GM19099 (cell line): Measurements from ENCODE around the gene B3GAT3.

Experiments
- POLR2A ChIP-seq: IDR thresholded peaks from 3 replicates; pipeline ENCODE4 v1.6.1; 2011; ENCODE audit warnings: low read depth; ENCODE audit not compliant: insufficient read length; ENCODE audit errors: extremely low read depth

The B3GAT3 gene

DNA sequence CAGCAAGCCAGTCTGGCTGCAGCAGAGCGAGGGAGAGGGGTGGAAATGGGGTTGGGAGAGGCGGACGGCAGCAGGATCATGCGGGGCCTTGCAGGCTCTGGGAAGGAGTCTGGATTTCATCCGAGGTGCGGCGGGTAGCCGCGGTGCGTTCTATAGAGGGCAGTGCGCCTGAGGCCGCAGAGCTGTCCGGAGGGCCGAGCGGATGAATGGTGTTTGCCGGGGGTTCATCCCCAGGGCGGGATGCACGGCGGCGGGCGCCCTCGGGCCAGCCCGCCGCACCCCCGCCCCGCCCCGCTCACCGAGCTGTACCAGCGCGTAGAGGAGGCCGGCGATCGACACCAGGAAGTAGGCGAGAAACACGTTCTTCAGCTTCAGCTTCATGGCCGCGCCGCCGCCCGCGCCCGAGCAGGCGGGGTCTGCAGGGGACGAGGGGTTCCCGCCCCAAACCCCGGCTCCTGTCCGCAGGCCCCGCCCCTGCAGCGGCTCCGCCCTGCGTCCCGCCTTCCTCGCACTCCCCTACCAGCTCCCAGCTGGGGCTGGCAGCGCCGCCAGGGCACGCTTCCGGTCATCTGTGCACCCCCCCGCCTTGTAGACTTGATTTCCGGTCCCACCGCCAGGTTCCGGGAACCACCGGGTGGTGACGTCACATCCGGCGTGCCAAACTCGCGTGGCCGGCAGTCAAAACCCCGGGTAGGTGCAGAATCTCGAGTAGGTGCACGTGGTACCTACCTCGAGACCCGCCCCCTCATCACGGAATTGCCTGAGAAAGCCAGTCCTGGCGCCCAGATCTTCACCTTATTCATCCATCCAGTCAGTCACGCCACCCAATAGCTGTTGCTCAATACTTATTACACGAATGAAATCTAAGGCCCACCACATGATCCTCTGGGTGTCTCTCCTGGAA, at the start of gene B3GAT3:
Gene B3GAT3, minus strand, starts transcription at position 420 of the 904 bp plus-strand sequence. Its CDS starts 39 bp downstream, at position 381.
- TF ChIP-seq POLR2A: peak; percentile 84

- TF ChIP-seq POLR2A: no peak
These were observed 49.4 kb upstream of the B3GAT3 start for GRCh38 chr11:62671236-62671607.

GRCh38 chr11:62669420-62670161, 47.8 kb upstream of the B3GAT3 start:
- no peak for TF ChIP-seq POLR2A

DNA sequence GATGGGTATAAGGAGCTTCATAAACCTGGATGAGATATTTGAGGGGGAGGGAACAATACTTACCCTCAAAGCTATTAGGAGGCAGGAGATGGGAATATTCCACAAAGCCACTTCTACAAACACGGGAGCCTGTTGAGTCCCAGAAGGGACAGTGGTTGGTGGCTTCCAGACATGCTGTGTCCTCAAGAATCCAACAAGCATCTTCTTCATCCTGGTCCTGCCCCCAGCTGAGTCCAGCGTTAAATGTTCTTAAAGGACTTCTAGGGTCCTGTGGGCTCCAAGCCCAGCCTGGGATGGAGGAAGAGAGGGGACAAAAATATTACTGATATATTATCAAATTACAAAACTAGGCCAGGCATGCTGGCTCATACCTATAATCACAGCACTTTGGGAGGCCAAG, 45.7 kb upstream of the B3GAT3 start:
- TF ChIP-seq POLR2A: no peak

GRCh38 chr11:62666259-62666926, 44.6 kb upstream of the B3GAT3 start:
- TF ChIP-seq POLR2A: no peak

DNA sequence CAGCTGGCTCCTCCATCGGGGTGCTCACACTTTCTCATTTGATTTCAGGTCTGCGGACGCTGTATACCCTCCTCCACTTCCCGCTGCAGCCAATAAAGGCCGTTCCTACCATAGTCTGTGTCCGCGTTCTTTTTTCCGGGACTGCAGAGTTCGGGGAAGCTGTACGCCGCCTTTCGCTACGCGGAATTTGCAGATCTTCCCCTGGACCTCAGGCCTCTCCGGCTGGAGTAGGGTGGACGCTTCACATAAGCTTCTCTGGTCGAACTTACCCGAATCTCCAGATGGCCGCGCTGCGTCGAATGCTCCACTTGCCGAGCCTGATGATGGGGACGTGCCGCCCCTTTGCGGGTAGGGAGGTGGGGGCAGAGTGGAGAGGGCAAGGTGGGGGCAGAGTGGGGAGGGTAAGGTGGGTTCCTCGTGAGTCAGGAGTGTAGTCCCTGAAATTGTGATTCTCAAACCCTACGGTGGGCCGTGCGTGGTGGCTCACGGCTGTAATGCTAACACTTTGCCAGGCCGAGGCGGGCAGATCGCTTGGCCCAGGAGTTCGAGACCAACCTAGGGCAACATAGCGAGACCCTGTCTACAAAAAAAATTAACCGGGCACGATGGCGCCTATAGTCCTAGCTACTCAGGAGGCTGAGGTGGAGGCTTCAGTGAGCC, 43.9 kb upstream of the B3GAT3 start:
- TF ChIP-seq POLR2A: no peak

GRCh38 chr11:62665075-62665598, 43.4 kb upstream of the B3GAT3 start, which contains the start of the genes C11orf98 and CSKMT:
Gene C11orf98, minus strand, starts transcription at chr11:62665210. Its CDS starts 41 bp downstream, at chr11:62665169.
Gene CSKMT, plus strand, starts transcription at chr11:62665312. Its CDS starts 568 bp downstream, at chr11:62665880.
- TF ChIP-seq POLR2A: peak; percentile 99

DNA sequence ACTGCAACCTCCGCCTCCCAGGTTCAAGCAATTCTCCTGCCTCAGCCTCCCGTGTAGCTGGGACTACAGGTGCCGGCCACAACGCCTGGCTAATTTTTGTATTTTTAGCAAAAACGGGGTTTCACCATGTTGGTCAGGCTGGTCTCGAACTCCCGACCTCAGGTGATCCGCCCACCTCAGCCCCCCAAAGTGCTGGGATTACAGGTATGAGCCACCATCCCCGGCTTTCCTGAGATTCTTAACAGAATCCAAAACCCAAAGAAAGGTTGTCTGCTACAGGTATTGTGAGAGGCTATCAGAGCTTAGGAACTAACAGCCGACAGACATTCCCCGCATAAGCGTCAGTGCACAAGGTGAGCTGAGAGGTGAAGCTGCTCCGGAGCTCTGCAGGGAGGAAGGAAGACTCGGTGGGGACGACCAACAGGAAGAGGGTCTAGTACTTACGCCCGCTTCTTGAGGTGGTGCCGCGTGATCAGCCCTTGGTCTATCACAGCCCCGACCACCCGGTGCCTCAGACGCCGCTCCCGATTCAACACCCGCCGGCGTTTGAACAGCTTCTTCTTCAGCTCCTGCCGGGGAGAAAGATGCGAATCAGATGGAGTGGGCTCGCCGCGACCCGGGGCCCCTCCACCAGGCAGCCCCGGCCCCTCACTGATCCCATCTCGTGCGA, 42.8 kb upstream of the B3GAT3 start:
- no peak for TF ChIP-seq POLR2A

GRCh38 chr11:62656796-62657429, 35.1 kb upstream of the B3GAT3 start:
- no peak for TF ChIP-seq POLR2A

DNA sequence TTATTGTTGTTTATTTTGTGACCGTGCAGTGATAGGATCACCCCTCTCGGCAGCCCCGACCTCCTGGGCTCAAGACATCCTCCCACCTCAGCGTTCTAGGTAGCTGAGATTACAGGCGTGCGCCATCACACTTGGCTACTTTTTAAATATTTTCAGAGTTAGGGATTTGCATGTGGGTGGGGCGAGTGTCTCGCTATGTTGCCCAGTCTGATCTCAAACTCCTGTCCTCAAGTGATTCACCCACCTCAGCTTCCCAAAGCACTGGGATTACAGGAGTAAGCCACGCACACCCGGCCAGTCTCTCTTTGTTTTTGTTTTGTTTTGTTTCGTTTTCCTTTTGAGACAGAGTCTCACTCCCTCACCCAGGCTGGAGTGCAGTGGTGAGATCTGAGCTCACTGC, 32.5 kb upstream of the B3GAT3 start:
- TF ChIP-seq POLR2A: no peak

DNA sequence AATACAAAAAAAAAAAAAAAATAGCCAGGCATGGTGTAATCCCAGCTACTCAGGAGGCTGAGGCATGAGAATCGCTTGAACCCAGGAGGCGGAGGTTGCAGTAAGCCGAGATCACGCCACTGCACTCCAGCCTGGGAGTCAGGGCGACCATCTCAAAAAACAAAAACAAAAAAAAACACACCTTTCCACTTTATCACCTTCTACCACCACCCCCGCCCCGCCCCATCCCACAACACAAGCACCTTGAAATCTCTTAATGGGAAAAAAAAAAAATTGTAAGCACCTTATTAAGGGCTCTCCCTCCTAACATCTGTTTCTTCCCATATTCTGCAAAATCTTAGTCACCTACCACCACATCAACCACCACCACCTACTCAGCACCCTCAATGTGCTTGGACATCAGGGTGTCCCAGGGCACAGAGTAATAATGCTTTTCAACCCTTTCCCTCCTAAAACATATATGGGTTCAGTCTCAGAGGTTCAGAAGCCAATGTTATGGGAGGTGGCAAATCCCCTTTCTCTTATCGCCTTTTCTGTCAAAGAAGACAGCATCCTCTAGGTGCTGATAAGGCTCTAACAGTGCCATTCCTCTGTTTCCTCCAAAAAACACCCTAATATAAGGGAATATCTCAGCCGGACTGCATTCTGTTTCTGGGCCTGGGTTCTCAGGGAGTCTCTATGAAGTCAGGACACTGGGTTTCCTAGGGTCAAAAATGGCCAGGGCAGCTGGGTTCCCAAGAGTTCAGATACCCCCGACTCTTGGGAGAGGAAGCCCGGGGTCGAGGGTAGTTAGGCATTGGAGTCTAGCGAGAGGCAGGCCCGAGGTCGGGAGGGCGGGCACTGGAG, 30.6 kb upstream of the B3GAT3 start:
- no peak for TF ChIP-seq POLR2A

GRCh38 chr11:62649486-62649885, 27.7 kb upstream of the B3GAT3 start:
- no peak for TF ChIP-seq POLR2A

- no peak for TF ChIP-seq POLR2A
These were observed 27.2 kb upstream of the B3GAT3 start for GRCh38 chr11:62648967-62649364.
